Measurements from ENCODE around the gene KLHL35. TPM values are rescaled to one million over a fixed set of nuclear protein-coding genes. Genes with fewer than 3 reads are reported as not detected.

The KLHL35 gene
- total and polyA plus RNA-seq, 2 of the 4 experiments (the other 2 are of a cell fraction) = 1.6 to 3.3 TPM

- peaks cover 19 to 62% of the 10 kb centered on the region in 2 experiments for H3K79me1 ChIP-seq (ENCODE audit: low read depth in 1 of 2, low read length in 2 of 2)
- no peak overlapping the region for H3K23ac ChIP-seq (ENCODE audit: low read depth, low read length)
- CTCF ChIA-PET = no interaction called here
- H3K4me1 ChIP-seq (ENCODE audit: control insufficient read depth, insufficient read depth, low read length) = peaks cover 5% of the 10 kb centered on the region
- no peak overlapping the region for H3K4me3 ChIP-seq (ENCODE audit: insufficient read depth, low read depth, low read length)
- TF ChIP-seq MAFK (IDR thresholded peaks at IDR 0.05; ENCODE audit: low read depth, low read length) (no peak), POLR2A (IDR thresholded peaks at IDR 0.05; ENCODE audit: low read depth, low read length) (no peak), MAZ (IDR thresholded peaks at IDR 0.05; ENCODE audit: borderline replicate concordance, low read depth, low read length) (no peak), RAD21 (IDR thresholded peaks at IDR 0.05; ENCODE audit: low read length) (no peak), USF2 (IDR thresholded peaks at IDR 0.05; ENCODE audit: low read depth, low read length) (no peak), MXI1 (IDR thresholded peaks at IDR 0.05; ENCODE audit: borderline replicate concordance, low read depth, low read length) (peak; percentile 46; the same call in 1 of the 2 replicates), FOS (IDR thresholded peaks at IDR 0.05; ENCODE audit: low read depth, low read length) (no peak), CHD1 (IDR thresholded peaks at IDR 0.05; ENCODE audit: low read depth, low read length) (no peak), CEBPB (IDR thresholded peaks at IDR 0.05; ENCODE audit: low read depth, low read length) (no peak), RFX5 (IDR thresholded peaks at IDR 0.05; ENCODE audit: low read depth, low read length) (no peak), ELK1 (IDR thresholded peaks at IDR 0.05; ENCODE audit: borderline replicate concordance, low read depth, low read length) (no peak), SMC3 (IDR thresholded peaks at IDR 0.05; ENCODE audit: low read depth, low read length) (no peak), RCOR1 (IDR thresholded peaks at IDR 0.05; ENCODE audit: insufficient replicate concordance, low read length) (peak; percentile 73), BHLHE40 (IDR thresholded peaks at IDR 0.05; ENCODE audit: low read depth, low read length) (peak; percentile 55; the same call in 1 of the 2 replicates), NFE2L2 (IDR thresholded peaks at IDR 0.05; ENCODE audit: low read depth, low read length) (no peak)
- H3K4ac ChIP-seq (ENCODE audit: low read depth, low read length) = no peak overlapping the region
- WGBS, 2 experiments (ENCODE audit: extremely low coverage in 2 of 2, insufficient read length in 1 of 2) = no CpG with 5 or more reads among the region's 1 CpG
- no peak overlapping the region for H4K8ac ChIP-seq (ENCODE audit: low read depth in 2 of 2, low read length in 2 of 2)
- no peak overlapping the region for H2AK9ac ChIP-seq (replicated peaks; ENCODE audit: low read depth, low read length, poor library complexity)
- POLR2A ChIA-PET (ENCODE audit: unreplicated experiment) = no interaction called here
- dilution Hi-C loops (cut with HindIII; ENCODE audit: low sequenced_read_pairs, unreplicated experiment) = no loop called here
- peak overlapping the region; percentile 1; the same call in 1 of the 2 replicates for H3K4me2 ChIP-seq (ENCODE audit: low read depth, low read length)
- no peak overlapping the region for H2BK120ac ChIP-seq (ENCODE audit: low read depth, low read length)
- no peak overlapping the region for H3K18ac ChIP-seq (ENCODE audit: low read depth, low read length)
- DNase-seq = peak; percentile 87
- H3K27me3 ChIP-seq (ENCODE audit: control insufficient read depth, insufficient read depth, low read length) = no peaks in the 10 kb centered on the region
- H2BK5ac ChIP-seq (ENCODE audit: low read depth, low read length, poor library complexity, severe bottlenecking) = no peak overlapping the region
- H3K9me3 ChIP-seq (ENCODE audit: control insufficient read depth, insufficient read depth, low read length) = no peaks in the 10 kb centered on the region
- intact Hi-C loops (cut with micrococcal nuclease) = no loop called here
- BruUV-seq (replicated peaks) = no TSS peak
- no peak overlapping the region for H2BK15ac ChIP-seq (ENCODE audit: low read depth, low read length)
- peaks cover 75% of the 10 kb centered on the region for H4K20me1 ChIP-seq (ENCODE audit: insufficient read depth, low read length)
- no peak overlapping the region for H2AFZ ChIP-seq (replicated peaks; ENCODE audit: low read length, poor library complexity)
- no peak overlapping the region for H4K5ac ChIP-seq (ENCODE audit: low read depth, low read length)
- peak; percentile 48 for ATAC-seq (ENCODE audit: low read depth)
- peaks cover 56% of the 10 kb centered on the region for H3K36me3 ChIP-seq (ENCODE audit: control insufficient read depth, insufficient read depth, low read length)
- in situ Hi-C loops (cut with MboI; ENCODE audit: low sequenced_read_pairs) = no loop called here
- H3K27ac ChIP-seq (ENCODE audit: insufficient read depth, low read length) = no peak overlapping the region
- no peak overlapping the region for H3K9ac ChIP-seq (ENCODE audit: low read depth, low read length)
- no peak overlapping the region for H3K56ac ChIP-seq (ENCODE audit: extremely low read depth, insufficient read depth, low read length)
- H3K14ac ChIP-seq (replicated peaks; ENCODE audit: low read depth, low read length) = no peak overlapping the region
- H2BK20ac ChIP-seq (ENCODE audit: low read depth, low read length) = no peak overlapping the region
- H4K91ac ChIP-seq (ENCODE audit: insufficient read depth, low read depth, low read length) = no peak overlapping the region
- no peak overlapping the region for H2AK5ac ChIP-seq (ENCODE audit: low read depth, low read length)
- peaks cover 6% of the 10 kb centered on the region; the same call in 1 of the 2 replicates for H3K9me1 ChIP-seq (ENCODE audit: insufficient read depth, low read length)
Measured at GRCh38 chr11:75406338-75406777, 26.6 kb downstream of the KLHL35 start.

Data from IMR-90 (cell line).